Omental fat pad (tissue), 4 donors: Measurements from ENCODE around the gene CLSTN2. TPM values are rescaled to one million over a fixed set of nuclear protein-coding genes. Genes with fewer than 3 reads are reported as not detected.

ENCODE experiments used
- ATAC-seq: fragments of 150-250 bp; one replicate; pipeline ENCODE4 v1.9.1; 2016; ENCODE audit warnings: mild to moderate bottlenecking, moderate library complexity; ENCODE audit not compliant: low FRiP score
- DNase-seq: peaks from one replicate; pipeline ENCODE4 v3.0.0-alpha.2; 2019; ENCODE audit warnings: low spot score
- CTCF ChIP-seq, 3 donors: fragments of 450-650 bp; IDR thresholded peaks; one replicate each; pipeline ENCODE4 v1.5.1; 2016 to 2017; ENCODE audit warnings: antibody characterized with exemption in 3 of 3, mild to moderate bottlenecking in 3 of 3, moderate library complexity in 2 of 3
- total RNA-seq, 4 donors: library from RNA; depleted of rRNA; stranded (reverse); fragments of >200 nt; gene quantifications; one replicate each; pipeline ENCODE4 v1.1.0, GENCODE V29; 2016

CLSTN2 gene
- total RNA-seq, 4 donors from 2014 or later = 20.0 to 40.5 (median 37.8) TPM

GRCh38 chr3:140135461-140135860 lies 200.5 kb downstream of the CLSTN2 start:
- DNase-seq (no peak), ATAC-seq (no peak)
- TF ChIP-seq CTCF (IDR thresholded peaks at IDR 0.05) = no peak

GRCh38 chr3:140143367-140144069 lies 208.5 kb downstream of the CLSTN2 start:
- ATAC-seq (no peak), DNase-seq (no peak)
- no peak for TF ChIP-seq CTCF (IDR thresholded peaks at IDR 0.05)

- ATAC-seq (no peak), DNase-seq (no peak)
- TF ChIP-seq CTCF (IDR thresholded peaks at IDR 0.05) = no peak
Measured at GRCh38 chr3:140145528-140145927, 210.5 kb downstream of the CLSTN2 start.

- TF ChIP-seq CTCF (IDR thresholded peaks at IDR 0.05) = no peak
- ATAC-seq (no peak), DNase-seq (no peak)
Measured at GRCh38 chr3:140146668-140147067, 211.7 kb downstream of the CLSTN2 start.

GRCh38 chr3:140147965-140148490 lies 213.0 kb downstream of the CLSTN2 start:
- TF ChIP-seq CTCF (IDR thresholded peaks at IDR 0.05) = no peak
- no peak for DNase-seq
- no peak for ATAC-seq

- DNase-seq (no peak), ATAC-seq (no peak)
- no peak for TF ChIP-seq CTCF (IDR thresholded peaks at IDR 0.05)
Measured at GRCh38 chr3:140148824-140149390, 213.9 kb downstream of the CLSTN2 start.

- ATAC-seq = no peak
- TF ChIP-seq CTCF (IDR thresholded peaks at IDR 0.05) = no peak
- no peak for DNase-seq
Measured at GRCh38 chr3:140151321-140151720, 216.3 kb downstream of the CLSTN2 start.
